HepG2 (cell line): ENCODE measurements around the gene ADRM1. TPM values are rescaled to one million over a fixed set of nuclear protein-coding genes. Genes with fewer than 3 reads are reported as not detected.

ENCODE experiments used
- DR1 ChIP-seq: sonication (generic); formaldehyde crosslinking; IDR thresholded peaks from 2 replicates; pipeline ENCODE4 v1.8.0; 2021; ENCODE audit warnings: mild to moderate bottlenecking, missing genetic modification reagents, inconsistent platforms
- RERE ChIP-seq: IDR thresholded peaks from 2 replicates; pipeline ENCODE4 v1.6.1; 2016; ENCODE audit warnings: low read depth, missing genetic modification reagents, missing compliant biosample characterization
- SALL1 ChIP-seq: sonication (generic); formaldehyde crosslinking; IDR thresholded peaks from 2 replicates; pipeline ENCODE4 v1.8.0; 2022; ENCODE audit warnings: mild to moderate bottlenecking, missing genetic modification reagents
- ZBTB39 ChIP-seq: sonication (generic); formaldehyde crosslinking; IDR thresholded peaks from 2 replicates; pipeline ENCODE4 v1.5.0; 2020; ENCODE audit warnings: missing genetic modification reagents
- ZNF142 ChIP-seq: sonication (generic); formaldehyde crosslinking; IDR thresholded peaks from 2 replicates; pipeline ENCODE4 v1.4.0; 2020; ENCODE audit warnings: missing genetic modification reagents
- ZNF343 ChIP-seq: sonication (generic); formaldehyde crosslinking; IDR thresholded peaks from 2 replicates; pipeline ENCODE4 v1.4.0; 2020; ENCODE audit warnings: mild to moderate bottlenecking, missing genetic modification reagents
- ZNF609 ChIP-seq: sonication (generic); formaldehyde crosslinking; IDR thresholded peaks from 2 replicates; pipeline ENCODE4 v1.4.0; 2020; ENCODE audit warnings: mild to moderate bottlenecking, missing genetic modification reagents, borderline replicate concordance
- ZNF75D ChIP-seq: sonication (generic); formaldehyde crosslinking; IDR thresholded peaks from 2 replicates; pipeline ENCODE4 v1.8.1; 2023; ENCODE audit warnings: missing genetic modification reagents, mild to moderate bottlenecking, borderline replicate concordance
- polyA plus RNA-seq, 8 experiments: library from polyadenylated mRNA; depleted of rRNA in 3 of 8; stranded (reverse) in 7 of 8; unstranded in 1 of 8; fragments of >200 nt; fragmentation: Illumina TruSeq in 4 of 8; extraction: Trizol in 4 of 8; gene quantifications; 2 replicates each; pipeline versions ENCODE4 v1.2.1 to v1.2.3, GENCODE V29; 2011 to 2016; ENCODE audit warnings: low read depth in 4 of 8, missing spikeins in 1 of 8, mixed read lengths in 1 of 8; ENCODE audit not compliant: insufficient read depth in 1 of 8
- total RNA-seq, 5 experiments: library from RNA; depleted of rRNA; stranded (reverse); fragments of >200 nt; fragmentation: Illumina TruSeq; extraction: Trizol; gene quantifications; 2 replicates each; pipeline ENCODE4 v1.2.3, GENCODE V29; 2016; ENCODE audit warnings: low read depth in 1 of 5

Gene ADRM1
- total and polyA plus RNA-seq, 2 of the 13 experiments (the other 11 are each of a cell fraction or from before 2014, with no cell fraction given): 92.9 to 154 TPM

GRCh38 chr20:62305149-62305764 is 2.5 kb downstream of the ADRM1 start (continued):
- no peak for TF ChIP-seq RERE (CRISPR knock-in tag)
- peak; percentile 6; the same call in 1 of the 2 replicates for TF ChIP-seq DR1 (CRISPR knock-in tag)
- no peak for TF ChIP-seq ZBTB39 (CRISPR knock-in tag)
- no peak for TF ChIP-seq ZNF75D (CRISPR knock-in tag)
- TF ChIP-seq SALL1 (CRISPR knock-in tag): no peak; the same call in 1 of the 2 replicates
- no peak for TF ChIP-seq ZNF142 (CRISPR knock-in tag)
- no peak for TF ChIP-seq ZNF343 (CRISPR knock-in tag)
- no peak for TF ChIP-seq ZNF609 (CRISPR knock-in tag)
